ENCODE measurements around the gene MAML3. TPM values are rescaled to one million over a fixed set of nuclear protein-coding genes. Genes with fewer than 3 reads are reported as not detected.
"Not testable (repeated sequence)": the region's sequence is repeated elsewhere in the genome, so short reads cannot be mapped to it uniquely, and the experiment has no call there.

The MAML3 gene
- total and polyA plus RNA-seq, 2 donors = 6.7 to 7.0 TPM

DNA sequence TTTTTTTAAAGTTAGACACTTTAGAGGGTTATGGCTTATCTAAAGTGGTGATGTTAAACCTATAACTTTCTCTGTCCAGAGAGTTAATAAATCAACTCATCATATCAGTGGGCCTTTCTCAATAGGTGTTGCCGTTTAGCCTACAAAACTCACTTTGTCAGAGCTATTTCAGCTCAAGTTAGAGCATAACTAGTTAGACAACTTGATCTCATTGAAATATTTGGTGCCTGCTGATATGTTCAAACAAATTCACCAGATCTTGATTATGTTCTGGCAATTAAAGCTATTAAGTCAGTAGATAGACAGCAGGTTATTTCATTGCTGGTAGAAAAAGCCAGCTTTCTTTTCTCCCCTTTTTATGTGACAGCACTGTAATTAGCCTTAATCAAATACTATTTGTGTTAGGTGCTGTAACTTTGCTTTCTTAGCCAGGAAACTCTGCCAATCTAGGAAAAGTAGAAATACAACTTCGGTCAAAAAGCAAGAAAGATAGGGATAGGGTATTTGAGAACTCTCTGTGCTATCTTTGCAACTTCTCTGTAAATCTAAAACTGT is 191.8 kb downstream of the MAML3 start:
- Histone ChIP-seq H3K4me3 (ENCODE audit: low read depth, low read length) (no peak overlapping the region), H3K36me3 (ENCODE audit: insufficient read depth) (no peaks in the 10 kb centered on the region), H3K4me1 (ENCODE audit: insufficient read depth) (peaks cover 1% of the 10 kb centered on the region), H3K27ac (ENCODE audit: low read depth) (no peak overlapping the region)
- no peak for DNase-seq (ENCODE audit: extremely low spot score)
- 63% methylated on average over 2 of the region's 2 CpGs for WGBS

DNA sequence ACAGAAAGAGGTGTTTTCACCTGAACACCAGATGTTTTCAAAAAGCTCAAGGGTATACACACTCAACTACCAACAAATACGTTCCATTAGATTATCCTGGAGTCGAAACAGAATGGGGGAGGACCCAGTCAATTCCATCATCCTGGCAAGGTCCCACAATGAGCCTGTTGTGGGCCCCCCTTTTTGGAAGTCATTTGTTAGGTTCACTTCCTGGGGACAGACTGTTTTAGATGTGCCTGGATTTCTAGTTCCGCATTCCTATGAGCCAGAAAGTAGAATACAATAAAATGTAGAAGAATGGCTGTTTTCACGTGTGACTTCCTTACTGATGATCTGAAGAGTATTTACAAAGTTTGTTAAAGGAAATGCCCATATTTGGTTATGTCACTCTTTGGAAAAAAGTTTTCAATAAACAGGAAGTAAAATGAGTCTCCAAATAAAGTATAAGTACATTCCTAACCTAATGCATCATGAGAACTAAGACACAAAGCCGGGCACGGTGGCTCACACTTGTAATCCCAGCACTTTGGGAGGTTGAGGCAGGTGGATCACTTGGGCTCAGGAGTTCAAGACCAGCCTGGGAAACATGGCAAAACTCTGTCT is 192.5 kb downstream of the MAML3 start:
- WGBS = 66% methylated on average over 6 of the region's 6 CpGs
- H3K27ac ChIP-seq (ENCODE audit: low read depth) = no peak overlapping the region
- peaks cover 1% of the 10 kb centered on the region for H3K4me1 ChIP-seq (ENCODE audit: insufficient read depth)
- no peak for DNase-seq (ENCODE audit: extremely low spot score)
- H3K36me3 ChIP-seq (ENCODE audit: insufficient read depth) = no peaks in the 10 kb centered on the region
- no peak overlapping the region for H3K4me3 ChIP-seq (ENCODE audit: low read depth, low read length)

DNA sequence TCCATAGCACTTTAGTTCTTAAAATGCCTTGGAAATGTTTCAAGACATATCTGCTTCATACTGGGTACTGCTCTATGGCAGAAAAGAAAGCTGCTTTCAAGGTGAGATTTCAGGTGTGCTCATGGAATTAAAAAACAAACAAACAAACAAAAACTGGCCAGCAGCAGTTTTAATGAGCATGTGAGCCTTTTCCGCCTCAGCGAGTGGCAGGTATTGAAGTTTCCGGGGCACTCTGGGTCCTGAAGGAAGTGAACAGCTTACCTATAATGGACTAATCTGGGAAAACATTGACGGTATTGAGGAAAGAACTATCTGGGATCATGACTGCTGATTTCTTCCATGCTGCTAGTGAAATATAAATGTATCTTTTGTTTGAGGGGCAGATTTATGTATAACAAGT is 194.6 kb downstream of the MAML3 start:
- Histone ChIP-seq H3K4me1 (ENCODE audit: insufficient read depth) (peaks cover 1% of the 10 kb centered on the region), H3K36me3 (ENCODE audit: insufficient read depth) (no peaks in the 10 kb centered on the region), H3K27ac (ENCODE audit: low read depth) (no peak overlapping the region), H3K4me3 (ENCODE audit: low read depth, low read length) (no peak overlapping the region)
- 97% methylated on average over 4 of the region's 4 CpGs for WGBS
- no peak for DNase-seq (ENCODE audit: extremely low spot score)

DNA sequence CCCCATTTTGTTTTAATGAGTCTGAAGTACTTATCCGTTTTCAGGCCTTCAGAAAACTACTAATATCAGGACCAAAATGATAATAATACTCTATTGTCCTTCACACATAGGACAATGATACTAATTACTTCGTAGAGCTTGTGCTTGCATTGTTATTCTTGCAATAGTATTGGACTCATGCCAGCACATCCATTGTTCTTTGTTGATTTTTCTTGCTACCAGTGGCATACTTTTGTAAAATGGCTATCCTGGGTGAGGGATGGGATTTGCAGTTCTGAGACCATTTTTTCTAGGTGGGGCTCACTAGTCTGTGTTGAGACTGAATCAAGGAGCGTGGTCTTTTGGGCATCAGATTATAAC is 195.3 kb downstream of the MAML3 start:
- no peak for DNase-seq (ENCODE audit: extremely low spot score)
- no peaks in the 10 kb centered on the region for H3K36me3 ChIP-seq (ENCODE audit: insufficient read depth)
- 59% methylated on average over 3 of the region's 3 CpGs for WGBS
- H3K4me1 ChIP-seq (ENCODE audit: insufficient read depth) = peaks cover 1% of the 10 kb centered on the region
- no peak overlapping the region for H3K4me3 ChIP-seq (ENCODE audit: low read depth, low read length)
- no peak overlapping the region for H3K27ac ChIP-seq (ENCODE audit: low read depth)

DNA sequence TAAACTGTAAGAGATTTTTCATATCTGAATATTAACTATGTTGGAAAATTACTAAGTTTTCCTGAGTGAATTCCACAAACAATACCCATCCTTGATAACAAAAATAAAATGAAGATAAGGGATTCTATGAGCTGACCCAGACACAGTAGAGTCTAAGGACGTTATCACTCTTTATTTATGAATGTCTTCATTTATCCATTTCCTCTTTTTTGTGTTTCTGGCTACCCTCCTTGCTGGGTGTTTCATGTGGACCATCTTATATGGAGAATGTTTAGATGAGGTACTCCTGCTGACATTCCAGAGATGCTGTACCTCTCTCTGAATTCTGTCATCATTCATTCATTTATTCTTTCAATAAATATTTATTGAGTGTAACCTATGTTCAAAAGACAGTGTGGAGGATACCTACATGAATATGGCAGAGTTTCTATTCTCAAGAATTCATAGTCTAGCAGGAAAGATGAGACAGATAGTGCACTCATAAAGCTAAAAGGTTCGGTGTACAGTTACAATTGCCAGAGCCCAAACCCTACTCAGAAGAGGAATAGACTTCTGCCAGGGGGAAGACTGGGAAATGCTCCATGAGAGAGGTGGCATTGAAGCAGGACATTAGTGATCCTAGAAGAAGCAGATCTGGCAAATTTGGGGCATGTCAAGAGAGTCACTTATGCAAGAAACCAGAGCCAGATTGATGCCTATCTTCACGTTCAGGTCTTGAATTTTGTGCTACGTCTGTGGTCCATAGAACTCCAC is 195.8 kb downstream of the MAML3 start:
- 64% methylated on average over 4 of the region's 4 CpGs for WGBS
- no peaks in the 10 kb centered on the region for H3K36me3 ChIP-seq (ENCODE audit: insufficient read depth)
- no peak overlapping the region for H3K27ac ChIP-seq (ENCODE audit: low read depth)
- no peak for DNase-seq (ENCODE audit: extremely low spot score)
- H3K4me3 ChIP-seq (ENCODE audit: low read depth, low read length) = no peak overlapping the region
- H3K4me1 ChIP-seq (ENCODE audit: insufficient read depth) = peaks cover 1% of the 10 kb centered on the region

DNA sequence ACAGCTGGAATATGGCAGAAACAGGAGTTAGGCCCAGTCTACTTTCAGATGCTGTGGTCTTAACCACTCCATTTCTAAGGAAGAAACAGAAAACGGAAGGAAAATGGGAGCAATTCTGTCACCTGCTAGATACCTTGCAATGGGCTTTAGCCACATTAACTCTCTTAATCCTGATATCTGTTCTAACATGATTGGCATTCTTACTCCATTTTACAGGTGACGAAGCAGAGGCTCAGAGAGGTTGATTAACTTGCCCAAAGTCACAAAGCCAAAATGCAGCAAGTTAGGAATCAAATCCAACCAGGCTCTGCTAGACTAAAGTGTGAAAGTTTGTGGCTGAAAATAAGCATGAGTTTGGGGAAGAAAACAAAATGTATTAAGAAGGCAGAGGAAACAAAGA is 196.9 kb downstream of the MAML3 start:
- Histone ChIP-seq H3K36me3 (ENCODE audit: insufficient read depth) (no peaks in the 10 kb centered on the region), H3K4me1 (ENCODE audit: insufficient read depth) (peaks cover 1% of the 10 kb centered on the region), H3K27ac (ENCODE audit: low read depth) (no peak overlapping the region), H3K4me3 (ENCODE audit: low read depth, low read length) (no peak overlapping the region)
- WGBS = 94% methylated on average over 2 of the region's 2 CpGs
- no peak for DNase-seq (ENCODE audit: extremely low spot score)

DNA sequence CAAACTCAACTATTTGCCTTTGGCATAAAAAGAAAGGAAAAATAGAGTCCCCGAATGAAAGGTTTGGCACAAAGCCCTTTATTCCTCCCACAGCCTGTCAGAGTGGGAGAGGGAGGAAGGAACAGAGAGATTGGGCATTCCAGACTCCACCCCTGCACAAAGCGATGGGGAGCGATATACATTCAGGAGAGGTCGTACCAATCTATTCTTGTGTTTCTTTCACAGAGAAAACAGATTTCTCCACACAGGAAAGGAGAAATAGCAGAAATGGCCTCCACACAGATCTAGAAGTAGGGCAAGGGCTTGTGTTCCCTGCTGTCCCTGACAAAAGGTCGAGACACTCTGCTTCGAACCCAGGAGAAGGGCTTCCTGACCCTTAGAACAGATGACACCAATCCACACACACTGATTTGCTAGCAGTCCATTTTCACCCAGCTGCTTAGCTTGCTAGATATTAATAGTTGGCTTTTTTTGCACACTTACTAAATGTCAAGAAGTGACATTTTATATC is 197.4 kb downstream of the MAML3 start:
- Histone ChIP-seq H3K27ac (ENCODE audit: low read depth) (no peak overlapping the region), H3K4me1 (ENCODE audit: insufficient read depth) (peaks cover 1% of the 10 kb centered on the region), H3K4me3 (ENCODE audit: low read depth, low read length) (no peak overlapping the region), H3K36me3 (ENCODE audit: insufficient read depth) (no peaks in the 10 kb centered on the region)
- WGBS = 51% methylated on average over 6 of the region's 6 CpGs
- no peak for DNase-seq (ENCODE audit: extremely low spot score)

DNA sequence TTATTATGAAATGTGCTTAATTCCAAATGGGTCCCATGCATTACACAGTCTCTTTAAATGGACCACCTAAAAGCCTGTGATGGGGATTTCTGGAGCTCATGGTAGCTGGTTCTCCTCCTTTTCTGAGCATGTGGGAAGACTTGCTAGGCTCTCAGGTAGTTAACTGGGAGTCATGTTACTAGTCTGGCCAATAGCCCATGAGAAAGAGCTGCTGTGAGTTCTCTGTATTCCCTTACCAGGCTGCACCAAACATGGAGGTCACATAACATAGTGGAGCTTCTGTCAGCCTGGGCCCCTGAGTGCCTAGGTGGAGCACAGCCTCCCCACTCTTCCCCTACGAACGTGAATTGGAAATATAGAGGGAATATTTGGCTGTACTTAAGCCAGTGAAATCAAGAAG is 198.4 kb downstream of the MAML3 start:
- no peak for DNase-seq (ENCODE audit: extremely low spot score)

DNA sequence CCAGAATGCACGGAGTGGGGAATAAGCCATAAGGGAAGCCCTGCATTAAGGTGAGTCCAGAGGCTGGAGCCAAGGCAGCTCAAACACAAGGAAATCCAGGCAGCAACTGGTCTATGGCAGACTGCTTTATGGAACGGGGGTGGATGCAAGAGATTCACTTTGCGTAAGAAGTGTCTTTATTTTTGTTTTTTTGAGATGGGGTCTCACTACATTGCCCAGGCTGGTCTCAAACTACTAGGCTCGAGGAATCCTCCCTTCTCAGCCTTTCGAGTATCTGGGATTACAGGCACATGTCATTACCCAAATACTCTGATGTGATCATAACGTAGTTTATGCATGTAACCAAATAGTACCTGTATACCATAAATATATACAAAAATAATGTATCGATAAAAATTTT is 199.5 kb downstream of the MAML3 start:
- Histone ChIP-seq H3K36me3 (ENCODE audit: insufficient read depth) (no peaks in the 10 kb centered on the region), H3K4me3 (ENCODE audit: low read depth, low read length) (no peak overlapping the region), H3K27ac (ENCODE audit: low read depth) (no peak overlapping the region), H3K4me1 (ENCODE audit: insufficient read depth) (no peaks in the 10 kb centered on the region)
- DNase-seq (ENCODE audit: extremely low spot score) = no peak
- WGBS = 97% methylated on average over 7 of the region's 7 CpGs

More for the DNA sequence above, 198.4 kb downstream of the MAML3 start:
- Histone ChIP-seq H3K36me3 (ENCODE audit: insufficient read depth) (no peaks in the 10 kb centered on the region), H3K4me3 (ENCODE audit: low read depth, low read length) (no peak overlapping the region), H3K4me1 (ENCODE audit: insufficient read depth) (no peaks in the 10 kb centered on the region), H3K27ac (ENCODE audit: low read depth) (no peak overlapping the region)
- 81% methylated on average over 2 of the region's 2 CpGs for WGBS

DNA sequence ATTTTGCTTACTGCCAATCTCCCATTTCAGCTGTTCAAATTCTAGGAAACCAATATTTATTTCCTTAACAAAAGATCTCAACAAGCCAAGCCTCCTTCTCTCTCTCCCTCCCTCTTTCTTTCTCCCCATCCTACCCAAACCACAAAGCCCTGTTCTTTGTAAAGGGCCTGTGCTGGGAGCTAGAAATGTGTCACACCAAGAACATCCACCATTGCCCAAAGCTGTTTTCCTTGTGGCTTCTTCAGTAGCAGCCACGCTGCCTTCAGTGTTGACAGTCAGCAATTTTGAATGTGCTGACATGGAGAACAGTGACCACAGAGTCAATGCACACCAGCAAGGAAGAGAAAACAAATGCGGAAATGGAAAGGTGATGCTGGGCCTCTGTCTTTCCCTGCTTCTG is 203.0 kb downstream of the MAML3 start:
- Histone ChIP-seq H3K4me1 (ENCODE audit: insufficient read depth) (no peaks in the 10 kb centered on the region), H3K4me3 (ENCODE audit: low read depth, low read length) (no peak overlapping the region), H3K36me3 (ENCODE audit: insufficient read depth) (no peaks in the 10 kb centered on the region), H3K27ac (ENCODE audit: low read depth) (no peak overlapping the region)
- WGBS = 87% methylated on average over 2 of the region's 2 CpGs
- DNase-seq (ENCODE audit: extremely low spot score) = no peak

DNA sequence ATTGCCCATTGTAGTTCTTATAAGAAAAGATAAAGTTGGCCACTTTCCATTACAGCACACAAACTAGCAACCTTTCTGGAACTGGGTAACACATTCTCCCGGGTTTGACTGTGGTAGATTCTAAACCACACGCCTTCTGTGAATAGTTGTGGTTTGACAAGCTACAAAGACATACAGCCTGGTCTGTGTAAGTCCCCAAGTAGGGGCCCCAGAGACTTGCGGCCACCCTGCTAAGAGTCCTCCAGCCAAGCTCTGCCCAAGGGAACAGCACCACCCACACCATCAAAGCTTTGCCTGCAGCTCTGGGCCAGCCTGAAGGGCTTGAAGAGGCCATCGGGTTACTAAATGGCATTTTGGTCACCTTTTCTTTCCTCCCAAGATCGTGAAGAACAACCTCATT is 203.4 kb downstream of the MAML3 start:
- no peak overlapping the region for H3K4me3 ChIP-seq (ENCODE audit: low read depth, low read length)
- no peak for DNase-seq (ENCODE audit: extremely low spot score)
- no peaks in the 10 kb centered on the region for H3K4me1 ChIP-seq (ENCODE audit: insufficient read depth)
- H3K27ac ChIP-seq (ENCODE audit: low read depth) = no peak overlapping the region
- 84% methylated on average over 5 of the region's 5 CpGs for WGBS
- no peaks in the 10 kb centered on the region for H3K36me3 ChIP-seq (ENCODE audit: insufficient read depth)

DNA sequence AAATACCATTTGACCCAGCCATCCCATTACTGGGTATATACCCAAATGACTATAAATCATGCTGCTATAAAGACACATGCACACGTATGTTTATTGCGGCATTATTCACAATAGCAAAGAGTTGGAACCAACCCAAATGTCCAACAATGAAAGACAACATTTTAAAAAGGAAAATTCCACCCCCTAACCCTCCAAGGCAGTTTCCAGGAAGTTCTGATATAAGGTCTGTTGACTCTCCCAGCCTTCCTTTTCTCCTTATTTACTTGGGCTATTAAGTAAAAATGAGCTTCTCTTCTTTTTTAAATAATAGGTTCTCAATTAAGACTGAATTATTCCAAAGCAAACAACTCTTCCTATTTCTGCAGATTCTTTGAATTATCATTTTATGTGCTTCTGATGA is 209.1 kb downstream of the MAML3 start:
- H3K36me3 ChIP-seq (ENCODE audit: insufficient read depth); DNase-seq (ENCODE audit: extremely low spot score); H3K27ac ChIP-seq (ENCODE audit: low read depth); H3K4me3 ChIP-seq (ENCODE audit: low read depth, low read length); H3K4me1 ChIP-seq (ENCODE audit: insufficient read depth): not testable (repeated sequence)
- WGBS = 88% methylated on average over 2 of the region's 2 CpGs

DNA sequence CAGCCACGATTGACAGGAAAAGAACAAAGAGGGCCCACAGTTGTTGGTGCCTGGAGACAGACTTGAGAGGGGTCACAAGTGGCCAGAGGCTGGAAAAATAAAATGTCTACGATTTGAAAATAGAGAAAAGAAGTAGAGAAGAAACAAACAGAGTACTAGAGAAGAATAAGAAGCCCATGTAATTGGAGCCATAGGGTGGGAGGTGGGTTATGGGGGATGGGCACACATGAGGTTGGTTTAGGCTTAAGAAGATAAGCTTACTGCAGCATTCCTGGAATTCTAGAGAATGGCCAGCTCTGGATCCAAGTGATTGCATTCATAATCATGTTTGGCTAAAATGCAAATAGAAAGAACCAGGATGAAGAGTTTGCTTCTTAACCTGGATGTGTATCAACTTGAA is 210.7 kb downstream of the MAML3 start:
- H3K4me1 ChIP-seq (ENCODE audit: insufficient read depth) = no peaks in the 10 kb centered on the region
- no peaks in the 10 kb centered on the region for H3K36me3 ChIP-seq (ENCODE audit: insufficient read depth)
- no peak overlapping the region for H3K27ac ChIP-seq (ENCODE audit: low read depth)
- no peak for DNase-seq (ENCODE audit: extremely low spot score)
- no peak overlapping the region for H3K4me3 ChIP-seq (ENCODE audit: low read depth, low read length)
- 54% methylated on average over 2 of the region's 2 CpGs for WGBS

DNA sequence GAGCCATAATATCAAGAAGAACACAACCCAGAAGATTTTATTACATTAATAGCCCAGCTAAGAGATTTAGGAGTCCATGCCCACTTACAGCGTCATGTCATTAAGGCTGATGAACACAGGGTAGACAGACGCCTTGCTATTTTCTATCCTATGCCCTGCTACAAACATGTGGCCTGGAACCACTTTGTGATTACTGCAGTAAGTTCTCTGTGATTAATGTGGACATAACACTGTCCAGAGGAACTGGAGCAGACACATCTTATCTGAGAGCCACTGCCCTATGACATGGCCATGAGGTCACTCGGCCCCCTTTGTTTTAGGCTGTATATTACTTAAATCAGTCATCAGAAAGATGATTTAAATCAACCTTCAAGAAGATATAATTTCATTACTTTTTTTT is 211.7 kb downstream of the MAML3 start:
- no peaks in the 10 kb centered on the region for H3K4me1 ChIP-seq (ENCODE audit: insufficient read depth)
- H3K4me3 ChIP-seq (ENCODE audit: low read depth, low read length) = no peak overlapping the region
- no peak overlapping the region for H3K27ac ChIP-seq (ENCODE audit: low read depth)
- DNase-seq (ENCODE audit: extremely low spot score) = no peak
- H3K36me3 ChIP-seq (ENCODE audit: insufficient read depth) = no peaks in the 10 kb centered on the region
- WGBS = 82% methylated on average over 3 of the region's 3 CpGs

Measured in urinary bladder (tissue), 4 donors.